Neural cell (in vitro differentiated cells): ENCODE data around the gene ASXL1. TPM values are rescaled to one million over a fixed set of nuclear protein-coding genes. Genes with fewer than 3 reads are reported as not detected.

Source experiments
- H2AFZ ChIP-seq: fragments of 200-600, 300-800 bp; sonication (generic), shearing (Covaris generic); 2 replicates; pipeline ENCODE4 v1.6.0; 2014; ENCODE audit warnings: low read depth, mild to moderate bottlenecking, antibody characterized with exemption, low read length, moderate library complexity
- H3F3A ChIP-seq: fragments of 200-600 bp; shearing (Covaris generic); 2 replicates; pipeline ENCODE4 v1.6.1; 2016; ENCODE audit warnings: mild to moderate bottlenecking, moderate library complexity, mixed read lengths, antibody characterized with exemption, low read length; ENCODE audit not compliant: insufficient read depth, poor library complexity, severe bottlenecking
- H3K27ac ChIP-seq: fragments of 200-600, 300-800 bp; sonication (generic), shearing (Covaris generic); 2 replicates; pipeline ENCODE4 v1.5.1; 2014; ENCODE audit warnings: mild to moderate bottlenecking, low read length, moderate library complexity
- H3K27me3 ChIP-seq: fragments of 300-800, 200-600 bp; sonication (generic), shearing (Covaris generic); 2 replicates; pipeline ENCODE4 v1.6.0; 2014; ENCODE audit warnings: mild to moderate bottlenecking, low read depth, low read length, moderate library complexity; ENCODE audit not compliant: insufficient read depth
- H3K36me3 ChIP-seq: fragments of 300-800, 200-600 bp; sonication (generic), shearing (Covaris generic); 2 replicates; pipeline ENCODE4 v1.5.1; 2014; ENCODE audit warnings: mild to moderate bottlenecking, antibody characterized with exemption, low read length, moderate library complexity; ENCODE audit not compliant: insufficient read depth
- H3K4me2 ChIP-seq: fragments of 300-800, 200-600 bp; sonication (generic), shearing (Covaris generic); 2 replicates; pipeline ENCODE4 v1.6.0; 2014; ENCODE audit warnings: mild to moderate bottlenecking, low read length
- H3K4me3 ChIP-seq: fragments of 300-800, 200-600 bp; sonication (generic), shearing (Covaris generic); 2 replicates; pipeline ENCODE4 v1.5.1; 2014; ENCODE audit warnings: mild to moderate bottlenecking, low read length, moderate library complexity
- H3K79me2 ChIP-seq: fragments of 200-600 bp; shearing (Covaris generic); replicated peaks from 2 replicates; pipeline ENCODE4 v1.6.0; 2014; ENCODE audit warnings: mild to moderate bottlenecking, low read length, moderate library complexity; ENCODE audit not compliant: insufficient read depth
- H3K9ac ChIP-seq: fragments of 300-800, 200-600 bp; sonication (generic), shearing (Covaris generic); 2 replicates; pipeline ENCODE4 v1.6.1; 2016; ENCODE audit warnings: mild to moderate bottlenecking, low read length, mixed read lengths
- H3K9me2 ChIP-seq: fragments of 200-600 bp; shearing (Covaris generic); 2 replicates; pipeline ENCODE4 v1.6.1; 2016; ENCODE audit warnings: mild to moderate bottlenecking, low read length, mixed read lengths; ENCODE audit not compliant: insufficient read depth
- H3K9me3 ChIP-seq: fragments of 200-600, 300-800 bp; sonication (generic), shearing (Covaris generic); 2 replicates; pipeline ENCODE4 v1.6.1; 2016; ENCODE audit warnings: mild to moderate bottlenecking, mixed run types, low read length, moderate library complexity, mixed read lengths
- H4K20me1 ChIP-seq: fragments of 200-600 bp; shearing (Covaris generic); 2 replicates; pipeline ENCODE4 v1.6.1; 2016; ENCODE audit warnings: mild to moderate bottlenecking, mixed run types; ENCODE audit not compliant: insufficient read depth
- EP300 ChIP-seq: fragments of 450-650 bp; conservative IDR thresholded peaks from 2 replicates; pipeline ENCODE4 v1.6.1; 2014; ENCODE audit warnings: antibody characterized with exemption, mild to moderate bottlenecking, moderate library complexity; ENCODE audit not compliant: poor library complexity, severe bottlenecking
- EZH2 ChIP-seq: fragments of 200-600, 300-800 bp; shearing (Covaris generic), sonication (generic); IDR thresholded peaks from 2 replicates; pipeline ENCODE4 v1.6.1; 2014; ENCODE audit warnings: antibody characterized with exemption, low read length, borderline replicate concordance, mild to moderate bottlenecking; ENCODE audit not compliant: insufficient read depth, poor library complexity, severe bottlenecking
- MXI1 ChIP-seq: fragments of 450-650 bp; conservative IDR thresholded peaks from 2 replicates; pipeline ENCODE4 v1.6.1; 2014; ENCODE audit warnings: antibody characterized with exemption, mild to moderate bottlenecking; ENCODE audit not compliant: poor library complexity, severe bottlenecking
- POLR2AphosphoS5 ChIP-seq: IDR thresholded peaks from 2 replicates; pipeline ENCODE4 v1.6.1; 2012
- RAD21 ChIP-seq: fragments of 450-650 bp; conservative IDR thresholded peaks from 2 replicates; pipeline ENCODE4 v1.6.1; 2014; ENCODE audit warnings: antibody characterized with exemption, mild to moderate bottlenecking, moderate library complexity
- SMC3 ChIP-seq: fragments of 450-650 bp; conservative IDR thresholded peaks from 2 replicates; pipeline ENCODE4 v1.6.1; 2014; ENCODE audit warnings: antibody characterized with exemption, mild to moderate bottlenecking, moderate library complexity; ENCODE audit not compliant: poor library complexity
- TAF1 ChIP-seq: IDR thresholded peaks from 2 replicates; pipeline ENCODE4 v1.6.1; 2012; ENCODE audit warnings: low read depth
- polyA plus RNA-seq: library from polyadenylated mRNA; depleted of rRNA; stranded (reverse); fragments of >200 nt; gene quantifications from 2 replicates; pipeline ENCODE4 v1.2.3, GENCODE V29; 2014
- TF ChIP-seq, protein P1 (sequence below): IDR thresholded peaks from 2 replicates; pipeline ENCODE4 v1.6.1; 2012; ENCODE audit warnings: borderline replicate concordance
- TF ChIP-seq, protein P2 (sequence below): fragments of 450-650 bp; IDR thresholded peaks from 2 replicates; pipeline ENCODE4 v1.5.1; 2014; ENCODE audit warnings: antibody characterized with exemption, mild to moderate bottlenecking, moderate library complexity; ENCODE audit not compliant: poor library complexity, severe bottlenecking

The ASXL1 gene
- polyA plus RNA-seq, 1 donor from 2014 or later: 45.9 TPM

DNA sequence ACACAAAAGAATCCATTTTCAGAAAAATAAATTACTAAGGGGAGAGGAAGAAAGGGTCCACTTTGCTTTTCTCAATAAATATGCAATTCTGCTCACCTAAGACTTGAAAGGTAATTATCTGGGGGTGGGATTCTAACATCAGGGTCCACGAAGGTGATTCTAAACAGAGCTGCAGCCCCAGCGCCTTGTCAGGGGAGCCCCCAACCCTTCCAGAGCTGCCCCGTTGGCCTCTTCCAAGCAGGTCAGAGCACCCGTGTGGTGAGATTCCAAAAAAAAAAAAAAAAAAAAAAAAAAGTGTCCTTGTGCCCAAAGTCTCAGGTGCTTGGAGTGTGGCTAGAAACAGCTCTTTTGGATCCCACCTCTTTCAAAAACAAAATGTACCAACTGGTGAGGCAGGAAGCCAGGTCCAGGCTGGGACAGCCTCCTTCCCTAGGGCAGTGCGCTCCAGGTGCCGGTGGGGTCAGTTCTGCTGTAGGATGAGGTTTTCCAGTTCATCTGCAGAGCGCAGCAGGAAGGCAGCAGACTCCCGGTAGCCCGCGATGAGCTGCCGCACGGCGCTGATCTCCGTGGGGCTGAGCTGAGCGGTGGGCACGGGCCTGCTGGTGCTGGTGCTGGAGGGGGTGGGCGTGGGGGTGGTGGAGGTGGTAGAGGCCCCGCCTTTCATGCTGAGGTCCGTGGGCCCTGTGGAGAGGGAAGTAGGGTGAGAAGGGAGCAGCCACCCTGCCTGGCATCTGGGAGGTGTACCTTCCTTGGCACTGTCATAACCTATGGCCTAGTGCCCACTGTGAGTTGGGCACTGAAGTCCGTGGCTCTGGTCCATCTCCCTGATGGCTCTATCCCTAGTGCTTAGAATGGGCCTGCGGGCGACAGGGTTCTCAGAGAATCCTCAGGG, 89.3 kb downstream of the ASXL1 start:
- no peak overlapping the region for H3K9ac ChIP-seq
- H3K27ac ChIP-seq: no peak overlapping the region
- H3F3A ChIP-seq: no peaks in the 10 kb centered on the region
- H3K79me2 ChIP-seq: no peaks in the 10 kb centered on the region
- H3K36me3 ChIP-seq: peaks cover 8% of the 10 kb centered on the region
- no peak for TF ChIP-seq POLR2AphosphoS5
- TF ChIP-seq SMC3: no peak
- no peak for TF ChIP-seq TAF1
- TF ChIP-seq MXI1: no peak
- TF ChIP-seq, protein P1, sequence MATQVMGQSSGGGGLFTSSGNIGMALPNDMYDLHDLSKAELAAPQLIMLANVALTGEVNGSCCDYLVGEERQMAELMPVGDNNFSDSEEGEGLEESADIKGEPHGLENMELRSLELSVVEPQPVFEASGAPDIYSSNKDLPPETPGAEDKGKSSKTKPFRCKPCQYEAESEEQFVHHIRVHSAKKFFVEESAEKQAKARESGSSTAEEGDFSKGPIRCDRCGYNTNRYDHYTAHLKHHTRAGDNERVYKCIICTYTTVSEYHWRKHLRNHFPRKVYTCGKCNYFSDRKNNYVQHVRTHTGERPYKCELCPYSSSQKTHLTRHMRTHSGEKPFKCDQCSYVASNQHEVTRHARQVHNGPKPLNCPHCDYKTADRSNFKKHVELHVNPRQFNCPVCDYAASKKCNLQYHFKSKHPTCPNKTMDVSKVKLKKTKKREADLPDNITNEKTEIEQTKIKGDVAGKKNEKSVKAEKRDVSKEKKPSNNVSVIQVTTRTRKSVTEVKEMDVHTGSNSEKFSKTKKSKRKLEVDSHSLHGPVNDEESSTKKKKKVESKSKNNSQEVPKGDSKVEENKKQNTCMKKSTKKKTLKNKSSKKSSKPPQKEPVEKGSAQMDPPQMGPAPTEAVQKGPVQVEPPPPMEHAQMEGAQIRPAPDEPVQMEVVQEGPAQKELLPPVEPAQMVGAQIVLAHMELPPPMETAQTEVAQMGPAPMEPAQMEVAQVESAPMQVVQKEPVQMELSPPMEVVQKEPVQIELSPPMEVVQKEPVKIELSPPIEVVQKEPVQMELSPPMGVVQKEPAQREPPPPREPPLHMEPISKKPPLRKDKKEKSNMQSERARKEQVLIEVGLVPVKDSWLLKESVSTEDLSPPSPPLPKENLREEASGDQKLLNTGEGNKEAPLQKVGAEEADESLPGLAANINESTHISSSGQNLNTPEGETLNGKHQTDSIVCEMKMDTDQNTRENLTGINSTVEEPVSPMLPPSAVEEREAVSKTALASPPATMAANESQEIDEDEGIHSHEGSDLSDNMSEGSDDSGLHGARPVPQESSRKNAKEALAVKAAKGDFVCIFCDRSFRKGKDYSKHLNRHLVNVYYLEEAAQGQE: no peak
- TF ChIP-seq RAD21: no peak
- TF ChIP-seq EP300: no peak
- TF ChIP-seq, protein P2, sequence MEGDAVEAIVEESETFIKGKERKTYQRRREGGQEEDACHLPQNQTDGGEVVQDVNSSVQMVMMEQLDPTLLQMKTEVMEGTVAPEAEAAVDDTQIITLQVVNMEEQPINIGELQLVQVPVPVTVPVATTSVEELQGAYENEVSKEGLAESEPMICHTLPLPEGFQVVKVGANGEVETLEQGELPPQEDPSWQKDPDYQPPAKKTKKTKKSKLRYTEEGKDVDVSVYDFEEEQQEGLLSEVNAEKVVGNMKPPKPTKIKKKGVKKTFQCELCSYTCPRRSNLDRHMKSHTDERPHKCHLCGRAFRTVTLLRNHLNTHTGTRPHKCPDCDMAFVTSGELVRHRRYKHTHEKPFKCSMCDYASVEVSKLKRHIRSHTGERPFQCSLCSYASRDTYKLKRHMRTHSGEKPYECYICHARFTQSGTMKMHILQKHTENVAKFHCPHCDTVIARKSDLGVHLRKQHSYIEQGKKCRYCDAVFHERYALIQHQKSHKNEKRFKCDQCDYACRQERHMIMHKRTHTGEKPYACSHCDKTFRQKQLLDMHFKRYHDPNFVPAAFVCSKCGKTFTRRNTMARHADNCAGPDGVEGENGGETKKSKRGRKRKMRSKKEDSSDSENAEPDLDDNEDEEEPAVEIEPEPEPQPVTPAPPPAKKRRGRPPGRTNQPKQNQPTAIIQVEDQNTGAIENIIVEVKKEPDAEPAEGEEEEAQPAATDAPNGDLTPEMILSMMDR: no peak
- no peak for TF ChIP-seq EZH2
- no peaks in the 10 kb centered on the region for H3K27me3 ChIP-seq
- H2AFZ ChIP-seq: no peak overlapping the region
- no peaks in the 10 kb centered on the region for H4K20me1 ChIP-seq
- no peaks in the 10 kb centered on the region for H3K9me3 ChIP-seq
- H3K9me2 ChIP-seq: no peaks in the 10 kb centered on the region
- H3K4me2 ChIP-seq: no peak overlapping the region
- no peak overlapping the region for H3K4me3 ChIP-seq

DNA sequence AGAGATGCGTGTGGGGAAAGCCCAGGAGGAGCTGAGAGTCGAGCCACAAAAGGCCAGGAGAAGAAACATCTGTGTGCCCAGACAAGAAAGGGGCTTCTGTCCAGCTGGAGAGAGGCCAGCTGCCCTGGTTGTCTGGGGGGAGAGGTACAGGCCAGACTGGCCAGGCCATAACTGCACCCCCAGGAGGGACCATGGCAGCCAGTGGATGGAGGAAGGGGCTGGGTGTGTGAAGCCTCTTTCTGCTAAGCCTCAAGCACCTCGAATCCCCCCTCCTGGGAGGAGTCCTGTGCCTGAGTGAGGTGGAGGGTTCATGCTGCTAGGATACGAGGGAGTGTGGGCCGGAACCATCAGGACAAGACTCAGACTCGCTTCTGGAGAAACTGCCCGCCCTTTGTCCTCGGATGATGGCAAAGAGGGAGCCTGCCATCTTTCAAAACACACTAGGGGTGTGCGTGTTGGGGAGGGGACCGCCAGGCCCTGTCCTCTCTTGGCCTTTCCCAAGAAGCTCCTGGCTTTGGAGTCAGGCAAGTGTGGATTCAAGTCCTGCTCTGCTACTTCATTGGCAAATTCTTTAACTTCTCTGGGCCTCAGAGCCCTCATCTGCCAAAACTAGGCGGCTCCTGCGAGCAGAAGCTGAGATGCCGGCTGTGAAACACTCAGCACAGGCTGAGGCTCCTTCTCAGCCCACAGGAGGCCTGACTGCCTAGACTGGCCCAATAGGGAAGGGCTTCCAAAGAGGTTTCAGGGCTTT, 90.3 kb downstream of the ASXL1 start:
- Histone ChIP-seq H3K4me3 (no peak overlapping the region), H3F3A (no peaks in the 10 kb centered on the region), H2AFZ (no peak overlapping the region), H4K20me1 (no peaks in the 10 kb centered on the region), H3K4me2 (no peak overlapping the region), H3K9me2 (no peaks in the 10 kb centered on the region), H3K27ac (no peak overlapping the region), H3K27me3 (no peaks in the 10 kb centered on the region), H3K9me3 (no peaks in the 10 kb centered on the region), H3K9ac (no peak overlapping the region), H3K79me2 (no peaks in the 10 kb centered on the region), H3K36me3 (peaks cover 8% of the 10 kb centered on the region)
- TF ChIP-seq RAD21 (no peak), TAF1 (no peak), EP300 (no peak), EZH2 (no peak), POLR2AphosphoS5 (no peak), MXI1 (no peak), SMC3 (no peak)
